ENCODE data around the gene NMNAT1. TPM values are rescaled to one million over a fixed set of nuclear protein-coding genes. Genes with fewer than 3 reads are reported as not detected.

The NMNAT1 gene
- total RNA-seq: 1 to 10 TPM; 2.6 to 4.7 (median 2.9) TPM
- 11.6 TPM for total RNA-seq (2013)

DNA sequence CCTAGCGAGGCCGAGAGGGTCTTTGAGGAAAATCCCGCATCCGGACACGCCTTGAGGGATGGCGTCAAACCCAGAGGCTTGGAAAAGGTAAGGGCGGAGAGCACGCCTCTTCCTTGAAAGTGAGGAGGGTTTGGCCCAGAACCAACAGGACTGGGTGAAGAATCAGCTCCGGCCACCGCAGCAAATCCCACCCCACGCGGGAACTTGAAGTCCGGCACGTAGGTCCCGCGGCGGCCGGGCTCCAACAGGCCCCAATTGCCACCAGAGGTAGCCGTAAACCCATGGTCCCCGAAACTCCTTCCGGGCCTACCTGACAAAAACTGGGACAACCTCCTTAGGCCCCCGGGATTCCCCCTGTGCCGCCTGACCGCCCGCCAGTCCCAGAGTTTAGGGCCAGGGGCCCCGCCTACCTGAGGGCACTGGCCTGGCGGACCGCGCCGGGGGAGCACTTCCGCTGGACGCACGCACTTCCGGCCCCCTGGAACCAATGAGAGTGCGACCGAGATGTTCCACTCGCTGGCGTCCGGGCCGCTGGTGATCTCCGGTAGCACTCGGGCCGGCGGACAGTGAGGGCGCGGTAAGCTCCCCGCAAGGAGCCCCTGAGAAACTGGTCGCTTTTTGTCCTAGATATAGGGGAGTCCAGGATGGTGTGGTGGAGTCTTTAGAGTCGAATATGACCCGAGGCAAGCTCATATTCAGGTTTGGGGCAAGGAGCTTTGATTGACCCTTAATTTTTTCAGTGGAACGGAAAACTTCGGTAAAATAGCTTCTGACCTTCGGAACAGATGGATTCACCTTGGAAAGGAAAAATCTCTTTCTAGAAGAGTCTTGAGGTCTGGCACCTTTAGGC lies at the start of gene NMNAT1, which contains the start of gene LZIC:
Gene NMNAT1, plus strand, starts transcription at position 537 of the 850 bp plus-strand sequence. CDS start 28,599 bp downstream, outside the sequence.
Gene LZIC, minus strand, starts transcription at position 453 of the 850 bp plus-strand sequence. CDS start 6,772 bp downstream, outside the sequence.
- TF ChIP-seq, protein P1, sequence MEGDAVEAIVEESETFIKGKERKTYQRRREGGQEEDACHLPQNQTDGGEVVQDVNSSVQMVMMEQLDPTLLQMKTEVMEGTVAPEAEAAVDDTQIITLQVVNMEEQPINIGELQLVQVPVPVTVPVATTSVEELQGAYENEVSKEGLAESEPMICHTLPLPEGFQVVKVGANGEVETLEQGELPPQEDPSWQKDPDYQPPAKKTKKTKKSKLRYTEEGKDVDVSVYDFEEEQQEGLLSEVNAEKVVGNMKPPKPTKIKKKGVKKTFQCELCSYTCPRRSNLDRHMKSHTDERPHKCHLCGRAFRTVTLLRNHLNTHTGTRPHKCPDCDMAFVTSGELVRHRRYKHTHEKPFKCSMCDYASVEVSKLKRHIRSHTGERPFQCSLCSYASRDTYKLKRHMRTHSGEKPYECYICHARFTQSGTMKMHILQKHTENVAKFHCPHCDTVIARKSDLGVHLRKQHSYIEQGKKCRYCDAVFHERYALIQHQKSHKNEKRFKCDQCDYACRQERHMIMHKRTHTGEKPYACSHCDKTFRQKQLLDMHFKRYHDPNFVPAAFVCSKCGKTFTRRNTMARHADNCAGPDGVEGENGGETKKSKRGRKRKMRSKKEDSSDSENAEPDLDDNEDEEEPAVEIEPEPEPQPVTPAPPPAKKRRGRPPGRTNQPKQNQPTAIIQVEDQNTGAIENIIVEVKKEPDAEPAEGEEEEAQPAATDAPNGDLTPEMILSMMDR (IDR thresholded peaks at IDR 0.05): no peak
- peaks cover 20% of the 10 kb centered on the region for H3K4me1 ChIP-seq (ENCODE audit: control insufficient read depth, insufficient read depth, low read length)
- under 1% methylated on average over 53 of the region's 53 CpGs for WGBS (ENCODE audit: insufficient coverage)
- Mint-ChIP-seq H3K27ac (peak within 1 kb of the TSS; percentile 95 to 98), H3K27me3 (ENCODE audit: low read depth in 2 of 2) (no peaks in the 10 kb centered on the region), H3K9me3 (no peaks in the 10 kb centered on the region), H3K4me3 (peak within 1 kb of the TSS; percentile 98), H3K36me3 (no peaks in the 10 kb centered on the region), H3K4me1 (peaks cover 13% of the 10 kb centered on the region in 2 donors)
- no peaks in the 10 kb centered on the region for H3K27me3 ChIP-seq (ENCODE audit: control insufficient read depth, insufficient read depth, low read length)
- ATAC-seq: peak; percentile 97 to 98 (median 98)
- intact Hi-C loops (cut with micrococcal nuclease): loop anchor here (1.0 to 2.0 kb wide), 3 partner anchors 32 to 90 kb away; partner anchors contain the start of genes CTNNBIP1 and UBE4B
- peak within 1 kb of the TSS; percentile 88 for H3K27ac ChIP-seq (ENCODE audit: low read length)
- peak within 1 kb of the TSS; percentile 70 for H3K4me3 ChIP-seq (ENCODE audit: low read length)
- no peaks in the 10 kb centered on the region for H3K36me3 ChIP-seq (ENCODE audit: control insufficient read depth, insufficient read depth, low read length)
- peak; percentile 89 to 93 for DNase-seq
- no peaks in the 10 kb centered on the region for H3K9me3 ChIP-seq (ENCODE audit: control insufficient read depth, insufficient read depth, low read length)

DNA sequence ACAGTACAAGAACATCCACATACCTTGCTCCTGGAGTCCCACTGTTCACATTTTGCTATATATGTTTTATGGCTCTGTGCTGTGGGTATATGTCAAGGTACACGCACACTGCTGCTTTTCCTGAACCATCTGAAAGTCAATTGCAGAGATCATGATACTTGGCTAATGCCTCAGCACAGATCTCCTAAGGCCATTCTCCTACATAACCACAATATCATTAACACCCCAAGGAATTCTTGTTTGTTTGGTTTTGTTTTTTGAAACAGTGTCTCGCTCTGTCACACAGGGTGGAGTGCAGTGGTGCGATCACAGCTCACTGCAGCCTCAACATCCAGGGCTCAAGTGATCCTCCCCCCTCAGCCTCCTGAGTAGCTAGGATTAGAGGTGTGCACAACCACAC lies 49.2 kb upstream of the NMNAT1 start:
- H3K4me1 Mint-ChIP-seq: peaks cover 25 to 26% of the 10 kb centered on the region in 2 donors

DNA sequence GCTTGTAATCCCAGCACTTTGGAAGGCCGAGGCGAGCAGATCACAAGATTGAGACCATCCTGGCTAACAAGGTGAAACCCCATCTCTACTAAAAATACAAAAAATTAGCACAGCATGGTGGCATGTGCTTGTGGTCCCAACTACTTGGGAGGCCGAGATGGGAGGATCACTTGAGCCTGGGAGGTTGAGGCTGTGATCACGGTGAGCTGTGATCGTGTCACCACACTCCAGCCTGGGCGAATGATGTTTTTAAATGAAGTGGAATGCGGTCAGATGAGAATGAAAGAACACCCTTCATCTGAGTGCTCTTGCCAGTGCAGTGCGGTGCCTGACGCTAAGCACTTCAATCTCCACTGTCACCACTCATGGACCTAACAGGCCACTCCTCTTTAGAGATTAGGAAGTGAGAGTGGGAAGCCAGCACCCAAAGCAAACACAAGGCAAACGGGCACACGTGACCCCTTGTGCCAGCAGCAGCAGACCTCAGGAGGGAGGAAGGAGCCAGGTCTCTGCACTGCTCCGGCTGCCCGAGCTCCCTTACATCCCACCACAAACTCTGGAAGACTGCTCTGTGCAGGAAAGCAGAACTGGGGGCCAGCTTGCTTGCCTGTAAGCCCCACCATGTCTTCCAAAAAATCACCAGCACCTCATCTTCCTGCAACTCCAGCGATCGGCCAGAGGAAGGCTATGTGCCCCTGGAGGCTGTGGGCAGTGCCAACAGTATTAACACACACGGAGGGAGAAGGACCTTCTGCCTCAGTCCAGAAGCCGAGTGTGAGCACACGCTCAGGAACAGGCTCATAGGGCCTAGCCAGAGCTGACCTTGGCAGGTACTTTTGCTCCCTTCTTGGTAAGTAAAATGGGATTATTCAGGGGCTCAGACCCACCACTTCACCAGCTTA lies 42.9 kb upstream of the NMNAT1 start:
- no peaks in the 10 kb centered on the region for H3K36me3 ChIP-seq (ENCODE audit: control insufficient read depth, insufficient read depth, low read length)
- TF ChIP-seq, protein P1 (IDR thresholded peaks at IDR 0.05): no peak
- H3K27ac ChIP-seq (ENCODE audit: low read length): peak overlapping the region; percentile 27
- intact Hi-C loops (cut with micrococcal nuclease): no loop called here
- peak overlapping the region; percentile 50 for H3K4me3 Mint-ChIP-seq
- DNase-seq (peak in 1 of 2 donors; percentile 18), ATAC-seq (peak; percentile 29 to 60 (median 59))
- WGBS (ENCODE audit: insufficient coverage): 51% methylated on average over 18 of the region's 18 CpGs
- no peaks in the 10 kb centered on the region for H3K9me3 Mint-ChIP-seq
- no peaks in the 10 kb centered on the region for H3K36me3 Mint-ChIP-seq
- no peaks in the 10 kb centered on the region for H3K27me3 ChIP-seq (ENCODE audit: control insufficient read depth, insufficient read depth, low read length)
- peaks cover 26 to 32% of the 10 kb centered on the region in 2 donors for H3K4me1 Mint-ChIP-seq
- no peaks in the 10 kb centered on the region for H3K27me3 Mint-ChIP-seq (ENCODE audit: low read depth in 2 of 2)
- H3K4me1 ChIP-seq (ENCODE audit: control insufficient read depth, insufficient read depth, low read length): peaks cover 18% of the 10 kb centered on the region
- peak overlapping the region; percentile 74 to 84 for H3K27ac Mint-ChIP-seq
- H3K4me3 ChIP-seq (ENCODE audit: low read length): no peak overlapping the region
- no peaks in the 10 kb centered on the region for H3K9me3 ChIP-seq (ENCODE audit: control insufficient read depth, insufficient read depth, low read length)

More for the DNA sequence above, 49.2 kb upstream of the NMNAT1 start:
- no peaks in the 10 kb centered on the region for H3K27me3 ChIP-seq (ENCODE audit: control insufficient read depth, insufficient read depth, low read length)
- ATAC-seq: no peak
- H3K27ac ChIP-seq (ENCODE audit: low read length): no peak overlapping the region
- no peak for DNase-seq
- Mint-ChIP-seq H3K9me3 (no peaks in the 10 kb centered on the region), H3K36me3 (no peaks in the 10 kb centered on the region), H3K27ac (peak overlapping the region; percentile 12 to 42), H3K27me3 (ENCODE audit: low read depth in 2 of 2) (no peaks in the 10 kb centered on the region), H3K4me3 (no peak overlapping the region)
- TF ChIP-seq, protein P1 (IDR thresholded peaks at IDR 0.05): no peak
- WGBS (ENCODE audit: insufficient coverage): 90% methylated on average over 2 of the region's 3 CpGs
- H3K36me3 ChIP-seq (ENCODE audit: control insufficient read depth, insufficient read depth, low read length): peaks cover 4% of the 10 kb centered on the region
- intact Hi-C loops (cut with micrococcal nuclease): no loop called here
- H3K4me3 ChIP-seq (ENCODE audit: low read length): no peak overlapping the region
- H3K4me1 ChIP-seq (ENCODE audit: control insufficient read depth, insufficient read depth, low read length): peaks cover 4% of the 10 kb centered on the region
- no peaks in the 10 kb centered on the region for H3K9me3 ChIP-seq (ENCODE audit: control insufficient read depth, insufficient read depth, low read length)
